ENCODE measurements around the gene AOC1. TPM values are rescaled to one million over a fixed set of nuclear protein-coding genes. Genes with fewer than 3 reads are reported as not detected.

The AOC1 gene
- polyA plus RNA-seq, 3 donors from 2014 or later: not detected

DNA sequence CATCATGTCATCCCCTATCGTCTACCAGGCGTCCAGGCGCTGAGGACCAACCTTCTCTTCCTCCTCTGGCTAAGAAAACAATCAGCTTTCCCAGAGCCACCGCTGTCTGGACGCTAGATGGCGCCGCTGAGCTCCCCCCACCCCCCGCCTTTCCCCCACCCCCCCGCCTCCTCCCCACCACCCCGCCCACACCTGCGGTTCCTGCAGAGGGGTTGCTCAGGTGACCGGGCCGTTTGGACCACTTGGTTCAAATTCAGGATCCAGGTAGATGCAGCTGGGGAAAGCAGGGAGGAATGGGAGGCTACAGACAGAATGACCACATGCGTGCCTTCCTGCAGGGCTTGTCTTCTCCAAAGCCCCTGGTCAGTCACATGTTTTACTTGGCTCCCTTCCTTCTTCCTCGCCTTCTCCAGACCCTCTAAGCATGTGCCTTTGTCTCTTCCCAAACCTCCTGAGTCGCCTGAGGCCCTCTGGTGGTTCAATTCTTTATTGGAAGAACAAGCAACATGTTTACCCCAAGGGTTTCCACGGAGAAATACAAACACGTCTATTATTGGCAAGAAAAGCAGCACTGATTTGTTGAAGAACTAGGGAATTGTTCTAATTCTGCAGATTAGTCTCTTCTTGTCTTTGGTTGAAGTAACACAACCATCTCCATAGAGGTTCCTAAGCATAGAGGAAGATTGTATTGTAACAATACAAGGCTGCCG lies 24.7 kb downstream of the AOC1 start:
- peak overlapping the region in 1 of 5 donors; percentile 54 for H3K4me3 Mint-ChIP-seq
- H3K4me1 Mint-ChIP-seq: peaks cover 7 to 22% of the 10 kb centered on the region in 2 donors
- H3K27me3 Mint-ChIP-seq (ENCODE audit: low read depth in 3 of 3): peaks cover 5 to 11% (median 9%) of the 10 kb centered on the region in 3 donors
- H3K9me3 Mint-ChIP-seq: peaks cover 19 to 31% (median 25%) of the 10 kb centered on the region in 6 donors
- H3K27ac Mint-ChIP-seq: peak overlapping the region in 3 of 6 donors; percentile 14 to 60 (median 46)
- peaks cover 6 to 13% (median 6%) of the 10 kb centered on the region in 3 donors for H3K36me3 Mint-ChIP-seq
- peak; percentile 10 to 20 (median 13) for DNase-seq

DNA sequence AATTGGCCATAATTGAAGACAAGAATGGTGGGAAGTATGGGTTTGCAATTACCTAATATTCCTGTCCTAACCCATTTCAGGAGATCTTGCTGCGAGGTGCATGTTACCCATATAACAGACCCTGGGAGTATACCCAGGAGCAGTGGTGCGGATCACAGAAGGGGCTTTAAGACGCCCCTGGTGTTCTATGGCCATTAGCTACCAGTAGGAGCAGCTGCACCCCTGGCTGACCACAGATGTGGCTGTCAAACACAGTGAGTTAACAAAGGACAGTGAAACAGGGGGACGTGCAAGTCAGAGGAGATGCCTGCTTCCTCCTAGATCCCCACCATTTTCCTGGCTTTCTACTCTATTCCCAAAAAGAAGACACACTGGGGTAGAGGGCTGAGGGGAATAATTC lies 25.2 kb downstream of the AOC1 start:
- H3K36me3 Mint-ChIP-seq: peaks cover 6 to 13% (median 6%) of the 10 kb centered on the region in 3 donors
- H3K4me1 Mint-ChIP-seq: peaks cover 7 to 22% of the 10 kb centered on the region in 2 donors
- H3K9me3 Mint-ChIP-seq: peaks cover 22 to 36% (median 30%) of the 10 kb centered on the region in 6 donors
- H3K4me3 Mint-ChIP-seq: no peak overlapping the region
- H3K27me3 Mint-ChIP-seq (ENCODE audit: low read depth in 3 of 3): peaks cover 5 to 12% (median 11%) of the 10 kb centered on the region in 3 donors
- H3K27ac Mint-ChIP-seq: no peak overlapping the region
- DNase-seq: no peak

DNA sequence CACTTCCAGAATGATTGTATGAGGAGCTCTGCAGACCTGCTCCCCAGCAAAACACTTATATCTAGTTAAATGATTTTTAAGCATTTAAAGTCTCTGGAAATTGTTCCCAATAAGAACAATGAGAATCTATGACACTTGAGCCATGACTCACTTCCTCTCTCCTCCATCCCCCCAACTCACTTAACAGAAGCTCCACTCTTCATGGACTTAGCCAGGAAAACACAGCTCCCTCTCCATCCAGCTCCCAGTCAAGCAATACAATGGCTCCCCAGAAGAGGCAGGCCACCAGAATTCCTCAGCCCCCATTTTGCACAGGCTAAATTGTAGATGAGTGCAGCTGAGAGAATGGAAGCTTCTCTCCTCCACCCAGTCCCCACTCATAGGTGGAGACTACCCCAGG lies 27.0 kb downstream of the AOC1 start:
- Mint-ChIP-seq H3K9me3 (peaks cover 22 to 52% (median 33%) of the 10 kb centered on the region in 6 donors), H3K27ac (no peak overlapping the region), H3K4me3 (no peak overlapping the region), H3K36me3 (peaks cover 6 to 13% (median 6%) of the 10 kb centered on the region in 3 donors), H3K27me3 (ENCODE audit: low read depth in 3 of 3) (peaks cover 4 to 12% (median 11%) of the 10 kb centered on the region in 3 donors), H3K4me1 (peaks cover 7 to 22% of the 10 kb centered on the region in 2 donors)
- DNase-seq: no peak

DNA sequence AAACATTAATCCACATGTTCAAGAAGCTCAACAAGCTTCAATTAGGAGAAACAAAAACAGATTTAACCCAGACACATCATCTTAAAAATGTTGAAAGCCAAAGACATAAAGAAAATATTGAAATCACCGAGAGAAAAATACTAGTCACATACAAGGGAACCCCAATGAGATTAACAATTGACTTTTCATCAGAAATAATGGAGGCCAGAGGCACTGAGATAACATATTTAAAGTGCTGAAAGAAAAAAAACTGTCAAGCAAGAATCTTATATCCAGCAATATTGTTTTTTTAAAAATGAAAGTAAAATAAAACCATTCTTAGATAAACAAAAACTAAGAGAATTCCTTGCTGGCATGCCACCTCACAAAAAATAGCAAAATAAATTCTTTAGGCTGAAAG lies 28.9 kb downstream of the AOC1 start:
- Mint-ChIP-seq H3K27ac (no peak overlapping the region), H3K4me3 (no peak overlapping the region), H3K4me1 (peaks cover 5 to 13% of the 10 kb centered on the region in 2 donors), H3K9me3 (peaks cover 23 to 57% (median 40%) of the 10 kb centered on the region in 6 donors), H3K36me3 (peaks cover 6 to 13% (median 6%) of the 10 kb centered on the region in 3 donors), H3K27me3 (ENCODE audit: low read depth in 3 of 3) (peaks cover 2 to 11% (median 10%) of the 10 kb centered on the region in 3 donors)
- DNase-seq: no peak

DNA sequence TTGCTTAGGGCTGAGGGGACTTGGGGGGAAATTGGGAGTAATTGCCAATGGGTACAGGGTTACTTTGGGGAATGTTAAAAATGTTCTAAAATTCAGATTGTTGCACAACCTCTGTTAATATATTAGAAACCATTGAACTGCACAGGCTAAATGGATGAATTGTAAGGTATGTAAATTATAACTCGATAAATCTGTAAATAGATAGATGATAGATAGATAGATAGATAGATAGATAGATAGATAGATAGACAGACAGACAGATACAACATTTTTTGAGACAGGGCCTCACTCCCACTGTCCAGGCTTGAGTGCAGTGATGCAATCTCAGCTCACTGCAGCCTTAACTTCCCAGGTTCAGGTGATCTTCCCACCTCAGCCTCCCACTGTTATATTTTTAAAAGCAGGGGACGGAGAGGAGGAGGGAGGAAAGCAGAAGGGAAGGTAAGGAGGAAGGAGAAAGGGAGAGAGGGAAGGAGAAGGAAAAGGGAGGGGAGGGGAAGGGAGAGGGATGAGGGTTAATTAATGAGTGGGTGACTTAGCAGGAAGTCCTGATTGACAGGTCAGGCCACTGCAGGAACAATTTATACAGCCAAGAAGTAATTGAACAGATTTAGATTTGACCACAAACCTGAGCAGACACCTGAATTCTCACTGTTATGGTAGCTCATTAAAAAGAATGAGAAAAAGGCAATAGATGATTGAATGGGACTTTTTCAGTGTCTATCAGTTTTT lies 38.7 kb downstream of the AOC1 start:
- Mint-ChIP-seq H3K9me3 (peaks cover 0 to 2% (median 0%) of the 10 kb centered on the region in 6 donors), H3K27me3 (ENCODE audit: low read depth in 3 of 3) (peaks cover 6% of the 10 kb centered on the region in 3 donors), H3K27ac (no peak overlapping the region), H3K4me1 (no peaks in the 10 kb centered on the region), H3K4me3 (no peak overlapping the region), H3K36me3 (no peaks in the 10 kb centered on the region)
- no peak for DNase-seq

DNA sequence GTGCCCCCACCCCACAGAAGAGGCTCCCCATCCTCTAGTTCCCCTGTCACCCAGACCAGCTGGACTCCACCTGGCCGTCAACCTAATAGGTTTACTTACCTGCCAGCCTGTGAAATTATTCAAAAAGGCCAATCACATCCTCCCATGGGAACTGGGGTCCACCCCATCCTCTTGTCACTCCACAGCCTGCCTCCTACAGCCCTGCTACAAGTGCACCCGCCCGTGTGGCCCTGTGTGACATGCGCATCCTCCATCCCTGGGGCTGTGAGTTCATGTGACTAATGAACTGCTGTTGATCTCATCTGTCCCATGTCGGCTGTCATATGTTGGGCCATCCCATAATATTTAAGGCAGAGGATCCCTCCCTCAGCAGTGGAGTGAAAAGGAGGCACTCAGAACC lies 39.4 kb downstream of the AOC1 start:
- Mint-ChIP-seq H3K4me3 (no peak overlapping the region), H3K36me3 (no peaks in the 10 kb centered on the region), H3K4me1 (no peaks in the 10 kb centered on the region), H3K27me3 (ENCODE audit: low read depth in 3 of 3) (peaks cover 5 to 8% (median 6%) of the 10 kb centered on the region in 3 donors), H3K27ac (no peak overlapping the region), H3K9me3 (peaks cover 0 to 2% (median 0%) of the 10 kb centered on the region in 6 donors)
- DNase-seq: no peak

DNA sequence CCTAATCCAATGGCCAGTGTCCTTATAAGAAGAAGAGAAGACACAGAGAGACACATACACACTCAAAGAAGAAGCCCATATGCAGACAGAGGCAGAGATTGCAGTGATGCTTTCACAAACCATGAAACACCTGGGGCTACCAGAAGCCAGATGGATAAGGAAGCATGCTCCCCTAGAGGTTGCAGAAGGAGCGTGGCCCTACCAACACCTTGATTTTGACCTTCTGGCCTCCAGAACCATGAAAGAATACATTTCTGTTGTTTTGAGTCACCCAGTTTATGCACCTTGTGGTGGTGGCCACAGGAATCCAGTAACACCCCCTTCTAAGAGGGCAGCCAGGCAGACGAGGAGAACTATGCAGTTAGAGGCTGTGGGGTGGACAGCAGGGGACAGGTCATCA lies 43.5 kb downstream of the AOC1 start:
- H3K4me3 Mint-ChIP-seq: no peak overlapping the region
- H3K36me3 Mint-ChIP-seq: no peaks in the 10 kb centered on the region
- H3K27ac Mint-ChIP-seq: no peak overlapping the region
- H3K9me3 Mint-ChIP-seq: peaks cover 0 to 2% (median 0%) of the 10 kb centered on the region in 6 donors
- peaks cover 11 to 21% (median 14%) of the 10 kb centered on the region in 3 donors for H3K27me3 Mint-ChIP-seq (ENCODE audit: low read depth in 3 of 3)
- no peak for DNase-seq
- H3K4me1 Mint-ChIP-seq: peaks cover 4 to 7% of the 10 kb centered on the region in 2 donors

DNA sequence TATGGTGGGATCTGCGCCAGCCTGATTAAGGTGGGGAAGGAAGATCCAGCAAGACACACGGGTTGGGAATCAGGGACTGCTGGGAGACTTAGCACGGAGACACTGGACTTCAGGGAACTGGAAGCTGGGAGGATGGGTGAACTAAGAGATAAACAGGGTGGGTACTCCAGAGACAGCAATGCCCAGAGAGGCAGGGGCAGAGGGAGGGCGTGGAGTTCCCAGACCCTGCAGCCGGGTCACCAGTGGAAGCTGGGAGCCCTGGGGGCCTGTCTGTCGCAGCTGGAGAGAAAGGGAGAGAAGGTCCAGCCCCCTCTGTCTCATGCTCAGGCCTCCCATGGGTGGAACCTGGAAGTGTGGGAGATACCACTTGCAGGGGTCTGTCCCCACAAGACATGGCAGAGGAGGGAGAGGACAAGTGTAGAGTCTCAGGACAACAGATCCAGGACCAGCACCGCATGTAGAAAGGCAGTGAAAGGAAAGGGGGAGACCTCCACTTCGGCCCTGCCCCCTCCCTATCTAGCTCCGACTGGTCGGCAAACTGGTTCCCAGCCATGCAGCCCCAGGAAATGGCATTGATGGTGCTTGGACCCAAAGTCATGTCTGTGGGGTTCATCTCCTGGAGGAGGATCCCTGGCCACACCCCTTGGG lies 44.4 kb downstream of the AOC1 start:
- H3K9me3 Mint-ChIP-seq: peaks cover 0 to 2% (median 0%) of the 10 kb centered on the region in 6 donors
- peaks cover 13 to 20% (median 19%) of the 10 kb centered on the region in 3 donors for H3K27me3 Mint-ChIP-seq (ENCODE audit: low read depth in 3 of 3)
- no peaks in the 10 kb centered on the region for H3K36me3 Mint-ChIP-seq
- no peak overlapping the region for H3K27ac Mint-ChIP-seq
- H3K4me1 Mint-ChIP-seq: peaks cover 4 to 7% of the 10 kb centered on the region in 2 donors
- H3K4me3 Mint-ChIP-seq: no peak overlapping the region
- no peak for DNase-seq

DNA sequence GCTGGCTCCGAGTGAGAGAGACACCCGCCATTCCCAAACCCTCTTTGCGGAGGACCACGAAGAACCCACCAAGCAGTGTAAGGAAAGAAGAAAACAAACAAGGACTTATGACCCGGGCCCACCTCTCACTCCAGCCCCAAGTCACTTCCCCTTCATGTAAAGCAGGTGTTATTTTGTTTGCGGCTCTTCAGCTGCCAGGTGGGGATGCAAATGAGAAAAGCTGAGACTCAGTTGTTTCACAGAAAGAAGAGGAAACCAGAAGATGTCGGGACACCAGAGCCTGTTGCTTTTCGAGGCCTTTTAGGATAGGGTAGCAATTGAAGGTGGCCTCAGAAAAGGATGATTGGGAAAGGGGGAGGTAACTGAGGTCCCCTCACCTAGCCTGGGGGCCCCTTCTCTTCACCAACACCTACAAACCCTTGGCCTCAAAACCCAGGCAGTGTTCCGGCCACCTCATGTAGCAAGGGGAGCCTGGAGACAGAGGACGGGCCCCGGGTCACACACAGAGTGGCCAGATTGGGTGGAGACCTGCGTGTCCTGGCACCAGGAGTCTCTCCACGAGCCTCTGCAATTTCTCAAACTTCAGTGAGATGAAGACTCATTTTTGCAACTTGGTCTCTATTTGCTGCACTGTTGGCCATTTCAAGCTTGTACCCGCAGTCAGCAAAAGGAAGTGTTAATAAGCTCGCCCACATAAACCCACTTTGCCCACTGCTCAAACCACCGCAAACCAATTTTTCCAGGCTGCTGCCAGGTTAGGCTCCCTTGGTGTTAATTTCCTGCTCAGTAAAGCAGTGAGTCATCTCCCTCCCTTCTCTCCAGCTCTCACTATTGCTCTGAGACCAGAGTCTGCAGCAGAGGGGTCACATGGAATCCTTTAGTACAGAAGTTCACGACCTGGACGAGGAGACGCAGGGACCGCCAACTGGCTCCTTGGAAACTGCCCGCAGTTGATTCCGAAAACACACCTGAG lies 45.5 kb downstream of the AOC1 start:
- Mint-ChIP-seq H3K27ac (no peak overlapping the region), H3K9me3 (peaks cover 0 to 2% (median 0%) of the 10 kb centered on the region in 6 donors), H3K4me1 (peaks cover 4 to 7% of the 10 kb centered on the region in 2 donors), H3K36me3 (no peaks in the 10 kb centered on the region), H3K27me3 (ENCODE audit: low read depth in 3 of 3) (peaks cover 13 to 21% (median 19%) of the 10 kb centered on the region in 3 donors), H3K4me3 (no peak overlapping the region)
- no peak for DNase-seq

DNA sequence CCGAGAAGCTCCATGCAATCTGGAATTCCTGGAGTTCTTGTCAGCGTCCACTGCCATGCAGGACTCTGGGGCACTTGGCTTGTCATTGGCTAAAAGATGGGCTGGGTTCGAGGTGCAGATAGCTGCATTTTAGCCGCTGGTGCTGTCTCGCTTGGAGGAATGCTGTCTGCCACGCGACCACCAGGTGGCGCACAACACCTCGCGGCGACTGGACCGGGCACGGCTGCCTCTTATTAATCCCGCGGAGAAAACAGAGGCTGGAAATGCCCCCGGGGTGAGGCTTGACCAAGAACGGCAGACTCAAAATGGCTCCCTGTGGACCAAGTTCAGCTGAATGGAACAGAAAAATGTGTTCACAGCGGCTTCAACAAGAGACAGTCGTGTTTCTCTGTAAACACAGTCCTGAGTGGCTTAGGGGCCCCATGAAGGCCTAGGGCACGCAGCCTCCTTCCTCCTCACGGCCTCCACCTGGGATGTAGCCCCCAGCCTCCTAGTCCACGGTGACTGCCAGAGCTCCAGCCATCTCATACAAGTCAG lies 46.2 kb downstream of the AOC1 start:
- no peaks in the 10 kb centered on the region for H3K9me3 Mint-ChIP-seq
- no peak overlapping the region for H3K27ac Mint-ChIP-seq

DNA sequence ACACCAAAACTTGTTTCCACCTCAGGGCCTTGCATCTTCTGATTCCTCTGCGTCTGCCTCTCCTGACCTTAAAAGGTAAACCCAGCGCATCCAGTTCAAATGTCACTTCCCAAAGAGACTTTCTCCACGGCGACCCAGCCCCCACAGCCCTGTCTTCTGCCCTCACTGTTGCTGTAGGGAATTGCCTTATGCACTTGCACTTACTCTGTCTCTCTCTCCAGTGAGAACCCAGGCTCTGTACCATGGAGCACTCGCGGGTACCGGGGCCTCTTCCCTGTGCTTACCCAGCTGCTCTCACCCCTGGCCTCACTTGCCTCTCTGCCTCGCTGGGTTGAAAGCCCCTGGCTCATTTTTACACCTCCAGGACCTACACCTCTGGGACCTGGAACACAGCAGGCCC lies 48.4 kb downstream of the AOC1 start:
- DNase-seq: no peak
- Mint-ChIP-seq H3K27me3 (ENCODE audit: low read depth in 3 of 3) (peaks cover 17 to 35% (median 17%) of the 10 kb centered on the region in 3 donors), H3K27ac (no peak overlapping the region), H3K4me3 (no peak overlapping the region), H3K4me1 (peaks cover 4 to 7% of the 10 kb centered on the region in 2 donors), H3K9me3 (no peaks in the 10 kb centered on the region), H3K36me3 (no peaks in the 10 kb centered on the region)

More for the DNA sequence above, 46.2 kb downstream of the AOC1 start:
- Mint-ChIP-seq H3K27me3 (ENCODE audit: low read depth in 3 of 3) (peaks cover 16 to 21% (median 17%) of the 10 kb centered on the region in 3 donors), H3K36me3 (no peaks in the 10 kb centered on the region), H3K4me1 (peaks cover 4 to 7% of the 10 kb centered on the region in 2 donors), H3K4me3 (no peak overlapping the region)
- peak; percentile 61 to 67 (median 66) for DNase-seq

DNA sequence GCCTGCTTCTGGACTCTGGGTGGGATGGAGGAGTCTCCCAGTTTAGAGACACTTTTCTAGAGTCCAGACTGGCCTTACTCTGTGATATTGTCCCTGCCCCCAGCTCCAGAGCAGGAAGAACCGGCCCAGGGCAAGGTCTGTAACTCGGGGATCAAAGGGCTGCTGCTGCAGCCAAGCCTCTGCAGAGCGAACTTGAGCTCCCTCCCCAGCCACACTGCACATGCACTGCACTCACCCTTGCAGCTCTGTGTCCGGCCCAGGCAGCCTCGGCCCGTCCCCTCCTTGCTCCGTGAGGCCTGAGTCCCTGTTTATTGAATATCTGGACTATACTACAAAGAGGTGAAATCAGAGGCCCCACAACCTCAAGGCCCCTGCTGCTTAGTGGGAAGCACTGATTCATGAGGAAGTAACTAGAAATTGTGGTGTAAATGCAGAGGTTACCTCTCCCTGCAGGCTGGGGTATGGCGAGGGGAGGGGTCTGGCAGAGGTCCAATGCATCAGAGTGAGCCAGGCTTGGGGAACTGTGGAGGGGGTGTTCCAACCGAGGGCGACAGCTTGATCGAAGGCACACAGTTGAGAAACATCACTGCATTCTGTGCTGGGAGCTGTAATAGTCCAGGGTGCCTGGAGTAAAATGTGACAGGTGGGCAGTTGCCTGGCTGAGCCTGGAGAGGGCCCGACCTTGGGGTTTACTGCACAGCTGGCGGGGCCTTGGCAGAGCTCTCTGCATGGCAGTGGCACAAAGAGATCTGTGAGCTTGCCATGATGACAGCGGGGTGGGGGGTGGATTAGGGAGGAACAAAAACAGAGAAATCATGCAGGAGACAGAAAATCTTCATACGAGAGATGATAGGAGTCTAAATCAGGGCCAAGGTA lies 49.1 kb downstream of the AOC1 start:
- Mint-ChIP-seq H3K9me3 (no peaks in the 10 kb centered on the region), H3K27ac (no peak overlapping the region), H3K4me1 (peaks cover 4 to 7% of the 10 kb centered on the region in 2 donors), H3K4me3 (no peak overlapping the region), H3K36me3 (no peaks in the 10 kb centered on the region), H3K27me3 (ENCODE audit: low read depth in 3 of 3) (peaks cover 17 to 40% (median 17%) of the 10 kb centered on the region in 3 donors)
- no peak for DNase-seq

All from immature natural killer cell (primary cell).